K562 (cell line): ENCODE results near the gene CYTH1. TPM values are rescaled to one million over a fixed set of nuclear protein-coding genes. Genes with fewer than 3 reads are reported as not detected.

Experiments
- ARID4B ChIP-seq: sonication (generic); formaldehyde crosslinking; IDR thresholded peaks from 2 replicates; pipeline ENCODE4 v1.8.0; 2022; ENCODE audit warnings: mild to moderate bottlenecking, missing genetic modification reagents
- FIP1L1 ChIP-seq: fragments of 200-400 bp; formaldehyde crosslinking; IDR thresholded peaks from 2 replicates; pipeline ENCODE4 v1.6.1; 2018; ENCODE audit warnings: mild to moderate bottlenecking, low read depth, low read length; ENCODE audit not compliant: poor library complexity, severe bottlenecking
- HMBOX1 ChIP-seq: sonication (generic); IDR thresholded peaks from 2 replicates; pipeline ENCODE4 v1.6.1; 2016
- PREB ChIP-seq: sonication (generic); formaldehyde crosslinking; IDR thresholded peaks from 2 replicates; pipeline ENCODE4 v1.8.1; 2023; ENCODE audit warnings: mild to moderate bottlenecking, missing genetic modification reagents
- ZNF384 ChIP-seq: IDR thresholded peaks from 2 replicates; pipeline ENCODE4 v1.6.1; 2012; ENCODE audit warnings: low read depth, low read length, improper control_type of control experiment
- ZNF436 ChIP-seq: fragments of 250-450, 450-650 bp; sonication (Bioruptor Pico); formaldehyde crosslinking; IDR thresholded peaks from 2 replicates; pipeline ENCODE4 v1.7.0; 2020; ENCODE audit warnings: mild to moderate bottlenecking
- polyA plus RNA-seq, 8 experiments: library from polyadenylated mRNA; depleted of rRNA in 4 of 8; stranded (reverse) in 5 of 8; unstranded in 3 of 8; fragments of >200 nt; fragmentation: Nextera tagmentation in 2 of 8; fragmentation: Illumina TruSeq in 1 of 8; extraction: Ambion mirVana in 2 of 8; extraction: Trizol in 1 of 8; gene quantifications; 2 replicates each; pipeline versions ENCODE4 v1.2.1 to v1.2.3, GENCODE V29; 2011 to 2014; ENCODE audit warnings: inconsistent platforms in 1 of 8, missing spikeins in 1 of 8
- total RNA-seq, 7 experiments: library from RNA; depleted of rRNA in 6 of 7; stranded (reverse); fragments of >200 nt in 6 of 7; fragmentation: Illumina TruSeq in 2 of 7; extraction: Trizol in 2 of 7; gene quantifications; 2 replicates each; pipeline versions ENCODE4 v1.2.1 to v1.2.3, GENCODE V29; 2011 to 2021; ENCODE audit warnings: low replicate concordance in 1 of 7

CYTH1 gene
- total and polyA plus RNA-seq, 9 of the 15 experiments (the other 6 are each of a cell fraction or from before 2014, with no cell fraction given) = 0.52 to 27.7 (median 16.8) TPM

- TF ChIP-seq PREB = no peak
- no peak for TF ChIP-seq ZNF436 (CRISPR knock-in tag)
- TF ChIP-seq FIP1L1 = no peak
- TF ChIP-seq ZNF384 = no peak
- TF ChIP-seq HMBOX1 = no peak
- no peak for TF ChIP-seq ARID4B (CRISPR knock-in tag)
- TF ChIP-seq, all 486 proteins: peak for 0
Observed at GRCh38 chr17:78763561-78763960, 18.5 kb downstream of the CYTH1 start (continued).
